Activated CD4-positive, alpha-beta T cell treated with anti-CD3 and anti-CD28 coated beads, Interleukin-2, Interleukin-6, amounts not matched to agents 100 ng/mL and 50 ng/mL, durations not matched to agents 16 hours and 8 hours (primary cell): Measurements from ENCODE around the gene SLC30A7.
"Not testable (repeated sequence)": the region's sequence is repeated elsewhere in the genome, so short reads cannot be mapped to it uniquely, and the experiment has no call there.

ENCODE experiments used
- DNase-seq: peaks from one replicate; pipeline ENCODE4 v3.0.0-alpha.2; 2020

SLC30A7 gene, protein sequence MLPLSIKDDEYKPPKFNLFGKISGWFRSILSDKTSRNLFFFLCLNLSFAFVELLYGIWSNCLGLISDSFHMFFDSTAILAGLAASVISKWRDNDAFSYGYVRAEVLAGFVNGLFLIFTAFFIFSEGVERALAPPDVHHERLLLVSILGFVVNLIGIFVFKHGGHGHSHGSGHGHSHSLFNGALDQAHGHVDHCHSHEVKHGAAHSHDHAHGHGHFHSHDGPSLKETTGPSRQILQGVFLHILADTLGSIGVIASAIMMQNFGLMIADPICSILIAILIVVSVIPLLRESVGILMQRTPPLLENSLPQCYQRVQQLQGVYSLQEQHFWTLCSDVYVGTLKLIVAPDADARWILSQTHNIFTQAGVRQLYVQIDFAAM

DNA sequence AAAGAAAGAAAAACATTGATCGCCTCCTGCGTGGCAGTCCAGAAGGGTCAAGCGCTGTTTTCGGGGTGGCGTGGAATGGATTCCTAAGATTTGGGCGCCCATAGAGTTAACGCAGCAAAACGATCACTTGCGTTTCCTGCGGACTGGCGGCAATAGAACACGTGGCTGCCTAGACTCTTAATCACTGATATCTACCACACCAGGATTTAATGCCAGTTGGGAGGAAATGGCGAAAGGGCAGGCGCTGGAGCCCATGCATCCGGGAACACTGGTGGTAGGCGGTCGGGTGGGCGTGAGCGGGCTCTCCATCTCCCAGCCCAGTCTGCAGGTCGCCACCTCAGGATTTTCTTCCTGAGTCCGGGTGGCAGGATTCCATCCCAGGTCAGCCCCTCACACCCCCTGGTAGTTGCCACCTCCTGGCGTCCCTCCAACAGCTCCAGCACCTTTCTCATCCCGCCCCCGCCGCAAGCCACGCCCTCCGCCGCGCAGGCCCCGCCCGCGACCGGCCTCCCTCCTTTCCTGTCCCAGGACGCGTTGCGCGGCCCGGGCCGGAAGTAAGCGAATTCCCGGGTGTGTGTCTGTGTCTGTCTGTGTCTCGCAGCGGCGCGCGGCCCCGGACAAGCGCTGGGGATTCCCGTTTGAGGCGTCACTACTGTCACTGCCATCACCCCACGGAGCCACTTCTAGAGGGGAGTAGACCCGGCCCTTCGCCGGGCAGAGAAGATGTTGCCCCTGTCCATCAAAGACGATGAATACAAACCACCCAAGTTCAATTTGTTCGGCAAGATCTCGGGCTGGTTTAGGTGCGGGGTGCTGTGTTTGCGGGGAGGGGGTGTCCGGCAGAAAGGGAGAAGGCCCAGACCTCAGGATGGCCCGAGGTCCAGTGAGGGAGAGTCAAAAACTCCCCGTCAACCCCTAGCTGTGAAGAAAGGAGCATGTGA lies at the start of gene SLC30A7:
Gene SLC30A7 (plus strand): TSS at position 551 of the 941 bp plus-strand sequence. CDS start 173 bp downstream, at position 724.
- DNase-seq: peak; percentile 97

DNA sequence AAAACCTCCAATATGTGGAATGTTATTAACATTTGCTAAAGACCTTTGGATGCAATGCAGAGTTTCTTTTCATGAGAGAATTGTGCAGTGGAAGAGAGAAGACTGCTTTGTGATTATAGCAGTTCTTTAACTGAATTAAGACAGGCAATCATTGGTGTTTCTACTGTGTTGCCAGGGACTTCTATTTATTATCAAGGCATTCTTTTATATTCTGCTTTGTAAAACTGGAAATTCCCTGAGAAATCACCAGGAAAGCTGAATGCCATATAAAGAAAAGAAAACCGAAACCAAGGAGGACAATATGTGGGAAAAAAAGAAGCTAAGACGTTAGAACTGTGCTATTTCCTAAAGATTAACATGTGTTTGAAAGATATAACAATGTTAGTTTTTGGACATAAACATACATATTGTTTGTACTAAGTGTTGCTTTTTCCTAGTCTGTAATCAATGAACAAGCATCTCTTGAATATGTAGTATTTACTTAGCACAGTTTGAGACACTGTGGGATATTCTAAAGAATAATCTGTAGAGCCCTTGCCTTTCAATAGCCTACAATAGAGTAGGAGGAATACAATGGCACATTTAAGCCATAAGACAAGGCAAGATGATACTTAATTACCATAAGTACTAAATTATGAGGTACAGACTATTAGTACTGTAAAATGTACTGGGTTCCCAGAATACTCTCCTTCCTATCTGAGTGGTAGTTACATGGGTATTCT lies 48.4 kb upstream of the SLC30A7 start:
- no peak for DNase-seq

- DNase-seq: no peak
Observed at GRCh38 chr1:100851726-100852125, 44.2 kb upstream of the SLC30A7 start.

DNA sequence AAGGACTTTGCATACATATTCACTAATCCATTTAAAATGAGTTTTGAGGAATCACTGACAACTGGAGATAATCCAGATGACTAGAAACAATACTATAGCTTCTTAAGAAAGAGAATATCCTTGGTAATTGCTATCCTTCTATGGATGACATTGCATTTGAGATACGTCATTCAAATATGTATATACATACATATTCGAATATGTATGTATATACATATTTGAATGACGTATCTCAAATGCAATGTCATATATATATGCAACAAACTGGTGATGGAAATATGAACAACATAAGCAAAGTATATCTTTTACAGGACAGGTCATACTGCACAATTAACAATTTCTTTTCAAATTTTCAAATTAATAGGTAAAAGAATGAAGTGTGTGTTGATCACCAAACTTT lies 42.9 kb upstream of the SLC30A7 start:
- DNase-seq: no peak

GRCh38 chr1:100855116-100855515 lies 40.8 kb upstream of the SLC30A7 start:
- DNase-seq: not testable (repeated sequence)

- no peak for DNase-seq
Observed at GRCh38 chr1:100860397-100860991, 35.4 kb upstream of the SLC30A7 start.

DNA sequence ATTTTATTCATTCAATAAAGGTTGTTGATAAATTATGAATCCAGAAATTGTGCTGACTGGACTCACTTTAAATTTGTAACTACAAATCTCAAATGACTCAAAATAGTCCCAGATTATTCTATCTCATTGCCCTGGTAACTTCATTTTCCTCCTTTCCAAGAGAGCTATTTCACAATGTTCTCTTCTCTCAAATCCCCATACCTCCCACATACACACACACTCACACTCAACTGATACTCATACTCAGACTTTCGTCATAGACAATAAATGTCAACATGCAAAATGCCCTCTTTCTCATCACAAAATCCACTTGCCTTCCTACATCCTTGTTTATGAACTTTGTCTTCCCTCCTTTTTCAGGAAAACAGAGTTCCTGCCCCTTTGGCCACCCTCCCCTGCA lies 34.5 kb upstream of the SLC30A7 start:
- no peak for DNase-seq

DNA sequence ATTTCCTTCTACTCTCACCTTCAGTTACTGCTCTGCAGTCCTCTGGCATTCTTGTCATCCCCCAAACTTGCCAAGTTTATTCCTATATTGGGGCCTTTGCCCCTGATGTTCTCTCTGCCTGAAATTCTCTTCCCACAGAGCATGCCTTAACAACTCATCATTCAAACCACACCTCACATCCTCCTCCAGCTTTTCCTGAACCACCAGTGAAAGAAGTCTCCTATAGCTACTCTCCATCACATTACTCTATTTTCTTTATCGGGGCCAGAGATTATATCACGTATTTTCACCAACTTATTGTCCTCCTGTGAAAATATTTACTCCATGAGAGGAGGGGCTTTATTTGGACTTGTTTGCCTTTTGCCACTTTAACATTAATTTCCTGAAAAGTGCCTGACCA lies 33.3 kb upstream of the SLC30A7 start:
- DNase-seq: no peak

DNA sequence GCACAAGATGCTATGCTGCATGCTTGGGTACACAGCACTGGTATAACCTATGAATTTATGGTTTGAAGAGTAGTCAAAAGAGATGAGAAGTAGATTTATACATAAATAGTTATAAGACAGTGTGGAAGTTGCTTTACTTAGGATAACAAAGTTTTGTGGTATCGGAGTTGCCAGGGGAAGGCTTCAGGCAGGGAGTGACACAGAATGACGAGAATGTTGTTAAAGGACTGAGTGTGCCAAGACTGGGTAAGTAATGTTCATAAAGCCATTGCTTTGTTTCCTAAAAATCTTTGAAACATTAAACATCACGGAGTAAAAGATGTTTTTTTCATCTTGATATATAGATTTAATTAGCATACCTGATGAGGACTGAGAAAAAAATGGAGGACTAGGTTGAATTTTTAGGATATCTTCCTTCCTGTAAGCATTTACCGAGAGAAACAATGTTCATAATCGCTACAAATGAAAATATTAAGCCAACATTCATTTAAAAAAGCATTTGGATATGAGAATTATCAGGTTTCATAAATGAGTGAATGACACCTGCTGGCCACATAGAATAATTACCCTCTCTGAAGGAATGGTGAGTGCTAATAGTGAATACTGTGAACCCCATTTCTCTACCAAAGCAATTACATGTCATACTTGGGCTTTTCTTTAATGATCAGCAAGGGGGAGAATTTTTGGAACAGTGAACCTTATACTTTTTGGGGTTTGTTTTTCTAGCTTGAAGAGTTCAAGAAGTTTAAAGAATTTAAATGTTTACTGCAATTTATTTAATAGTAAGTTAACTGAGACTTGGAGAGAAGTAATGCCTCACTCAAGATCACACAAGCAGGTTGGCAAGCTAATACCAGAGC lies 29.6 kb upstream of the SLC30A7 start:
- DNase-seq: peak; percentile 8

DNA sequence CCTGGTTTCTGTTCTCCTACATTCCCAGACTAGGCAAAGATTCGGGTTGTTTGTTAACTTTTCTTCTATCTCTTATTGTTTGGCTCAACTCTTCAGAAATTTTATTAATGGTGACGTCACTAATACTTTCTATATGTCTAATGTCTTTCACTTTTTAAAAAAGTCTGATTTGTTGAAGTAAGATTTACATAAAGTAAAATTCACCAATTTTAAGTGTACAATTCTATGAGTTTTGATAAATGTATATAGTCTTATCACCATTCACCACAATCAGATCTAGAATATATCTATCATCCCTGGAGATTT lies 29.0 kb upstream of the SLC30A7 start:
- no peak for DNase-seq

GRCh38 chr1:100868364-100868995 lies 27.4 kb upstream of the SLC30A7 start:
- DNase-seq: peak; percentile 33

DNA sequence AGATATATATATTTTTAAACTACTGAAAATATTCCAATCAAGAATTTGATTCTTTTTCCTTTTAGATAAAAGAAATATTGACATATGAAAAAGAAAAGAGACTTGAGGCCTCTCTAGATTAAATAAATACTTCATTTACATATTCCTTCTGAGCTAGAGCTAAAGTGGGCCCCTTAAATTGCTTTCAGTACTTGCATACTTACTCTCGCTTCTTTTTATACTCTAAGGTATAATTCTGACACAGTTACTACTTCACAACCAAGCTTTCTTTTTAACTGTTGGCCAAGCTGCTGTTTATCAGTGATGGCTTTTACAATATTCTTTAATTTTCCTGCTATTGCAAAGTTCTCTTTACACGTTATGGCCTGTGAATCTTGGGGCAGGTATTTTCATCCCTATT lies 25.9 kb upstream of the SLC30A7 start:
- DNase-seq: no peak

- DNase-seq: no peak
Observed at GRCh38 chr1:100874433-100874832, 21.5 kb upstream of the SLC30A7 start.

DNA sequence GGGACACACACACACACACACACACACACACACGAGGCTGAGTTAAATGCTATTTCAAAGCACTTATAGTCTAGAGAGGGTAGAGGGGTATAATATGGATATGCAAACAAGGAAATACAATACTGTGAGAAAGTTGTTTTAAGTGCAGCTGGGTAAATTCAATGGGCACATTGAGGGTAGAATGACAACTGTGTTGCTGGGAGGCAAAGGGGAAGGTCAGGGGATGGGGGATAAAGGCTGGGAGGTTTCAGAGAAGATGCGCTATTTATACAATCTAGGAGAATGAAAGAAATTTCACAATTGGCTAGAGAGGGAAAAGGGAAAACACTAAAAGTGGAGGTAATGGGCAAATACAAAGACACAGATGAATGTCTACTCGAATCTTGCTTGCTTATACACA lies 20.7 kb upstream of the SLC30A7 start:
- DNase-seq: no peak

- no peak for DNase-seq
Observed at GRCh38 chr1:100876291-100876690, 19.6 kb upstream of the SLC30A7 start.

DNA sequence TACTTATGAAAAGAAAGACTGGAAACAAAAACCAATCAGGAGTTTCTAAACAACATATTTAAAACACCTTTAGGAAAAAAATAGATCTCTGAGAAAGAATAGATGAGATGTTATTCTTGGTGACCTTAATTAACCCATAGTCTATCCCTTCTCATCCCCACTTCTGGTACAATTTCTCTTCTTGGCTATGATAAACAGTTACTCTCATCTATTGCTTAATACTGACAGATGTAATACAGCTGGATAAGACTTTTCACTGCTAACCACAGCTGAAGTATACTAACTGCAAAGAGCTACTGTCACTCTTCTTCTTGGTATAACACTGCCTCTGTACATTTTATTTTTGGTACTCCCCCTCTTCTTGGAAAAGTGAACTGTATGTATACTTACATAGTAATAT lies 16.5 kb upstream of the SLC30A7 start:
- no peak for DNase-seq

DNA sequence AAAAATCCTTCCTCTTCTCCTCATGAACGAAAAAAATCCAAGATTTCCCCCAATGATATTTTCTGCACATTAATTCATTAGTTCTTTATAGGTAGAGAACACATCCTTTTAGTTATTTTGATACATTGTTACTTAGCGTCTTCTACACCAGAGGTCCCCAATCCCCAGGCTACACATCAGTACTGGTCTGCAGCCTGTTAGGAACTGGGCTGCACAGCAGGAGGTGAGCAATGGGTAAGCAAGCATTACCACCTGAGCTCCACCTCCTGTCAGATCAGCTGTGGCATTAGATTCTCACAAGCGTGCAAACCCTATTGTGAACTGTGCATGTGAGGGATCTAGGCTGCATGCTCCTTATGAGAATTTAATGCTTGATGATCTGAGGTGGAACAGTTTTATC lies 14.2 kb upstream of the SLC30A7 start:
- no peak for DNase-seq

- no peak for DNase-seq
Observed at GRCh38 chr1:100882698-100883097, 13.2 kb upstream of the SLC30A7 start.

DNA sequence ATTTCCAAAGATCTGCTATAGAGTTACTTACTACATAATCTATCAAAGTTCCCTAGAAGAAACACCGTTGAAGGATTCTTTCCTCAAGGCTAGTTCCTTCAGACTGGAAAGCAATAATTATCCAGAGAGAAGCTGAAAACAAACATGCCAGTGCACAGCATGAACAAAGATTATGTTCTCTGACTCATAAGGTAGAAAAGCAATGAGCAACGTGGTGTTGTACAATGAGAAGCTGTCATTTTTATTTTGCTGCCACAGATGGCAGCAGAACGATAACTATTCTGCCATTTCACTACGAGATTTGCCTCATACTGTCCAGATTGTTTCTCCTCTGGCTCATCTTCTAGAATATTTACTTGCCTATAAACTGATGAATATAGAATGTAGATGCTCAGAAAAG lies 11.9 kb upstream of the SLC30A7 start:
- no peak for DNase-seq

- DNase-seq: not testable (repeated sequence)
Observed at GRCh38 chr1:100889007-100889406, 6.9 kb upstream of the SLC30A7 start.

- DNase-seq: not testable (repeated sequence)
Observed at GRCh38 chr1:100889869-100890482, 5.9 kb upstream of the SLC30A7 start.
